ENCODE data around the gene DHRS7C. TPM values are rescaled to one million over a fixed set of nuclear protein-coding genes. Genes with fewer than 3 reads are reported as not detected.

DHRS7C gene
- total and polyA plus RNA-seq, 2 donors (not counting 1 experiment from before 2014, with no cell fraction given): not detected

DNA sequence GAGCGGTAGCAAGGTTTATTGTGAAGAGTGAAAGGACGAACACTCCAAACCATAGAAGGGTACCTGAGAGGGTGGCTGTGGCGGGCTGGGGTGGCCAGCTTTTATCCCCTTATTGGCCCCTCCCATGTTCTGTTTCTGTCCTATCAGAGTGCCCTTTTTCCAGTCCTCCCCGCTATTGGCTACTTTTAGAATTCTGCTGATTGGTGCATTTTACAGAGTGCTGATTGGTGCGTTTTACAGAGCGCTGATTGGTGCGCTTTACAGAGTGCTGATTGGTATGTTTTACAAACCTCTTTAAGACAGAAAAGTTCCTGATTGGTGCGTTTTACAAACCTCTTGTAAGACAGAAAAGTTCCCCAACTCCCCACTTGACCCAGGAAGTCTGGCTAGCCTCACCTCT is 18.0 kb upstream of the DHRS7C start:
- no peaks in the 10 kb centered on the region for H3K27me3 ChIP-seq (replicated peaks in 1 of 4; ENCODE audit: control extremely low read depth in 1 of 4, control insufficient read depth in 3 of 4, insufficient read depth in 4 of 4, low read length in 3 of 4)
- H2AFZ ChIP-seq (ENCODE audit: insufficient read depth, low read depth, low read length, poor library complexity, severe bottlenecking): no peak overlapping the region
- H3K4me3 Mint-ChIP-seq: no peak overlapping the region
- no peak for ATAC-seq (ENCODE audit: low read depth)
- no peaks in the 10 kb centered on the region for H3K4me1 ChIP-seq (ENCODE audit: control insufficient read depth in 2 of 2, insufficient read depth in 2 of 2, low read length in 2 of 2)
- H3K9me3 Mint-ChIP-seq (ENCODE audit: insufficient read depth): peaks cover 3% of the 10 kb centered on the region
- H4K20me1 ChIP-seq (ENCODE audit: control insufficient read depth, insufficient read depth, low read length, poor library complexity, severe bottlenecking): no peaks in the 10 kb centered on the region
- H3K4me3 ChIP-seq (ENCODE audit: control extremely low read depth in 1 of 5, extremely low read depth in 1 of 5, insufficient read depth in 1 of 5, low read depth in 2 of 5, low read length in 4 of 5): no peak overlapping the region
- no peak overlapping the region for H3K4me2 ChIP-seq (replicated peaks; ENCODE audit: low read depth, low read length, poor library complexity, severe bottlenecking)
- peaks cover 0 to 12% (median 0%) of the 10 kb centered on the region in 3 donors for H3K9me3 ChIP-seq (ENCODE audit: control extremely low read depth in 1 of 3, control insufficient read depth in 2 of 3, insufficient read depth in 1 of 3, low read length in 2 of 3)
- WGBS (ENCODE audit: insufficient coverage): 98% methylated on average over 7 of the region's 8 CpGs
- TF ChIP-seq EZH2 (IDR thresholded peaks at IDR 0.05; ENCODE audit: borderline replicate concordance, insufficient read depth, low read depth, low read length, poor library complexity, severe bottlenecking): no peak
- TF ChIP-seq CTCF (IDR thresholded peaks at IDR 0.05): no peak
- H3K27ac ChIP-seq (ENCODE audit: low read length in 2 of 2): no peak overlapping the region
- H3K9ac ChIP-seq (ENCODE audit: low read length): no peak overlapping the region
- no peak overlapping the region for H3K27ac Mint-ChIP-seq
- no peaks in the 10 kb centered on the region for H3K36me3 ChIP-seq (replicated peaks in 1 of 2; ENCODE audit: control extremely low read depth in 1 of 2, control insufficient read depth in 1 of 2, extremely low read depth in 1 of 2, insufficient read depth in 2 of 2, low read length in 1 of 2)
- POLR2A ChIA-PET: no interaction called here
- H3K79me2 ChIP-seq (ENCODE audit: control insufficient read depth, insufficient read depth, low read length): no peaks in the 10 kb centered on the region
- CTCF ChIA-PET: no interaction called here
- intact Hi-C loops (cut with micrococcal nuclease): no loop called here
- DNase-seq: no peak
- no peaks in the 10 kb centered on the region for H3K27me3 Mint-ChIP-seq
- H3K4me1 Mint-ChIP-seq: no peaks in the 10 kb centered on the region

DNA sequence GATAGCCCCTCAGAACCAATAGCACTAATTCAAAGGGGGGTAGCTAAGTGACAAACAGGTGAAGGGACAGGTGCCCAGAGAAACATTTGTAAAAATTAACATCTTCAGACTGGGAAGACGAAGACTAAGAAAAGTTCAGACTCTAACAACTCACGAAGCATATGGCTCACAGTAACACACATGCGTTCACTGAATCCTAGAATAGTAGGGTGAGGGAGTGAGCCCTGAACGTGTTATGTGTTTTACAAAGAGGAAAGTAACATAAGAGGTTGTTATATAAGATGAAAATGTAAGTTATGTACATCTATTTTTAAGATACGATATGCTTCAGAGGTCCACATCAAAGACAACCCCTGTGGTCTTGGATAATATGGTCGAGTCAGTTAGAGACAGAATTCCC is 15.3 kb upstream of the DHRS7C start:
- Mint-ChIP-seq H3K4me1 (no peaks in the 10 kb centered on the region), H3K9me3 (ENCODE audit: insufficient read depth) (peaks cover 3% of the 10 kb centered on the region), H3K27ac (no peak overlapping the region), H3K27me3 (peaks cover 4% of the 10 kb centered on the region), H3K4me3 (no peak overlapping the region)
- intact Hi-C loops (cut with micrococcal nuclease): no loop called here
- ATAC-seq (ENCODE audit: low read depth): no peak
- no peaks in the 10 kb centered on the region for H3K36me3 ChIP-seq (replicated peaks in 1 of 2; ENCODE audit: control extremely low read depth in 1 of 2, control insufficient read depth in 1 of 2, extremely low read depth in 1 of 2, insufficient read depth in 2 of 2, low read length in 1 of 2)
- ChIA-PET CTCF (no interaction called here), POLR2A (no interaction called here)
- DNase-seq: no peak
- peaks cover 0 to 4% (median 0%) of the 10 kb centered on the region in 4 experiments for H3K27me3 ChIP-seq (replicated peaks in 1 of 4; ENCODE audit: control extremely low read depth in 1 of 4, control insufficient read depth in 3 of 4, insufficient read depth in 4 of 4, low read length in 3 of 4)
- TF ChIP-seq CTCF (IDR thresholded peaks at IDR 0.05) (no peak), EZH2 (IDR thresholded peaks at IDR 0.05; ENCODE audit: borderline replicate concordance, insufficient read depth, low read depth, low read length, poor library complexity, severe bottlenecking) (no peak)
- H3K4me3 ChIP-seq (ENCODE audit: control extremely low read depth in 1 of 5, extremely low read depth in 1 of 5, insufficient read depth in 1 of 5, low read depth in 2 of 5, low read length in 4 of 5): no peak overlapping the region
- WGBS (ENCODE audit: insufficient coverage): no CpG with 5 or more reads among the region's 6 CpGs
- peaks cover 0 to 14% (median 0%) of the 10 kb centered on the region in 3 donors for H3K9me3 ChIP-seq (ENCODE audit: control extremely low read depth in 1 of 3, control insufficient read depth in 2 of 3, insufficient read depth in 1 of 3, low read length in 2 of 3)
- H3K27ac ChIP-seq (ENCODE audit: low read length in 2 of 2): no peak overlapping the region
- H2AFZ ChIP-seq (ENCODE audit: insufficient read depth, low read depth, low read length, poor library complexity, severe bottlenecking): no peak overlapping the region
- no peak overlapping the region for H3K4me2 ChIP-seq (replicated peaks; ENCODE audit: low read depth, low read length, poor library complexity, severe bottlenecking)
- no peaks in the 10 kb centered on the region for H3K79me2 ChIP-seq (ENCODE audit: control insufficient read depth, insufficient read depth, low read length)
- no peaks in the 10 kb centered on the region for H4K20me1 ChIP-seq (ENCODE audit: control insufficient read depth, insufficient read depth, low read length, poor library complexity, severe bottlenecking)
- H3K9ac ChIP-seq (ENCODE audit: low read length): no peak overlapping the region
- no peaks in the 10 kb centered on the region for H3K4me1 ChIP-seq (ENCODE audit: control insufficient read depth in 2 of 2, insufficient read depth in 2 of 2, low read length in 2 of 2)
